ENCODE results near the gene NAPEPLD.
"Not testable (repeated sequence)": the region's sequence is repeated elsewhere in the genome, so short reads cannot be mapped to it uniquely, and the experiment has no call there.

GRCh38 chr7:103151993-103152676 lies 3.2 kb upstream of the NAPEPLD start:
- TF ChIP-seq CTCF, POLR2A (IDR thresholded peaks at IDR 0.05): not testable (repeated sequence)
